Activated CD4-positive, alpha-beta T cell treated with anti-CD3 and anti-CD28 coated beads, Interleukin-2, amount 10 ng/mL, durations not matched to agents 24 days and 14 days (primary cell): ENCODE measurements around the gene SLC26A11. TPM values are rescaled to one million over a fixed set of nuclear protein-coding genes. Genes with fewer than 3 reads are reported as not detected.
"Not testable (repeated sequence)": the region's sequence is repeated elsewhere in the genome, so short reads cannot be mapped to it uniquely, and the experiment has no call there.

Experiments used
- DNase-seq: peaks from one replicate; pipeline ENCODE4 v3.0.0; 2022
- H3K27ac Mint-ChIP-seq: one replicate; pipeline ENCODE4 v1.8.0; 2022; ENCODE audit warnings: mild to moderate bottlenecking, mixed read lengths
- H3K27me3 Mint-ChIP-seq: one replicate; pipeline ENCODE4 v1.8.0; 2022; ENCODE audit warnings: mixed read lengths
- H3K36me3 Mint-ChIP-seq: one replicate; pipeline ENCODE4 v1.8.0; 2022; ENCODE audit warnings: low read depth, mild to moderate bottlenecking, mixed read lengths
- H3K4me1 Mint-ChIP-seq: one replicate; pipeline ENCODE4 v1.8.0; 2021; ENCODE audit warnings: mixed read lengths
- H3K4me3 Mint-ChIP-seq: one replicate; pipeline ENCODE4 v1.8.0; 2022; ENCODE audit warnings: mild to moderate bottlenecking, moderate library complexity, mixed read lengths
- H3K9me3 Mint-ChIP-seq: one replicate; pipeline ENCODE4 v1.8.0; 2021; ENCODE audit warnings: mixed read lengths
- intact Hi-C: fragments of 100-400 bp; cut with micrococcal nuclease; formaldehyde crosslinking; loops from one replicate; pipeline ENCODE4 v1.15.1; 2023
- total RNA-seq: library from RNA; stranded (reverse); gene quantifications from 2 replicates; pipeline ENCODE4 v1.2.3, GENCODE V29; 2022

Gene SLC26A11
- total RNA-seq, 1 donor from 2014 or later, result 4.3 TPM

GRCh38 chr17:80287806-80288567 is 67.8 kb downstream of the SLC26A11 start:
- H3K4me1 Mint-ChIP-seq, result peaks cover 5% of the 10 kb centered on the region
- no peaks in the 10 kb centered on the region for H3K27me3 Mint-ChIP-seq

GRCh38 chr17:80289616-80290015 is 69.4 kb downstream of the SLC26A11 start:
- Mint-ChIP-seq H3K27me3 (no peaks in the 10 kb centered on the region), H3K4me1 (peaks cover 3% of the 10 kb centered on the region), H3K27ac (peak overlapping the region; percentile 77), H3K9me3 (no peaks in the 10 kb centered on the region), H3K4me3 (no peak overlapping the region), H3K36me3 (peaks cover 51% of the 10 kb centered on the region)
- no peak for DNase-seq
- intact Hi-C loops, result loop anchor here (2.0 kb wide), 1 partner anchor 17 kb away; no protein-coding TSS in a partner anchor

More at GRCh38 chr17:80287806-80288567, 67.8 kb downstream of the SLC26A11 start:
- Mint-ChIP-seq H3K9me3 (no peaks in the 10 kb centered on the region), H3K27ac (peak overlapping the region; percentile 64), H3K36me3 (peaks cover 50% of the 10 kb centered on the region), H3K4me3 (no peak overlapping the region)
- DNase-seq, result no peak
- intact Hi-C loops, result loop anchor here (2.0 kb wide), 1 partner anchor 15 kb away; no protein-coding TSS in a partner anchor

DNA sequence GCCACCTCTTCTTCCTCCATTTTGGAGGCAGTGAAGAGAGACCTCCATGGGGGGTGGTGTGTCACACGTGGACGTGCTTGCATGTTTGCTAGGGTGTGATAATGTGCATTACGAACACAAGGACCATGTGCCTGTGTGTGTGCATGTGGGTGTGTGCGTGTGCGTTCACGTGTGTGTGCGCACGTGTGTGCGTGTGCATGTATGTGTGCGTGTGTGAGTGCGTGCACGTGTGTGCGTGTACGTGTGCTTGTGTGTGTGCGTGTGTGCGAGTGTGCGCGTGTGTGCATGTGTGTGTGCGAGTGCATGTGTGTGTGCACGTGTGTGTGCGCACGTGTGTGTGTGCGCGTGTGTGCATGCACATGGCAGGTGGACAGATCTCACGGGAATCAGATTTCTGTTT is 69.9 kb downstream of the SLC26A11 start:
- intact Hi-C loops, result no loop called here
- H3K36me3 Mint-ChIP-seq, result peaks cover 53% of the 10 kb centered on the region
- no peak for DNase-seq
- H3K4me1 Mint-ChIP-seq, result peaks cover 2% of the 10 kb centered on the region
- H3K27me3 Mint-ChIP-seq, result no peaks in the 10 kb centered on the region
- no peaks in the 10 kb centered on the region for H3K9me3 Mint-ChIP-seq
- H3K27ac Mint-ChIP-seq, result no peak overlapping the region
- no peak overlapping the region for H3K4me3 Mint-ChIP-seq

GRCh38 chr17:80291260-80291659 is 71.0 kb downstream of the SLC26A11 start:
- Mint-ChIP-seq H3K27ac (peak overlapping the region; percentile 48), H3K9me3 (no peaks in the 10 kb centered on the region), H3K36me3 (peaks cover 60% of the 10 kb centered on the region), H3K4me3 (no peak overlapping the region), H3K4me1 (no peaks in the 10 kb centered on the region), H3K27me3 (no peaks in the 10 kb centered on the region)
- DNase-seq, result no peak
- intact Hi-C loops, result no loop called here

DNA sequence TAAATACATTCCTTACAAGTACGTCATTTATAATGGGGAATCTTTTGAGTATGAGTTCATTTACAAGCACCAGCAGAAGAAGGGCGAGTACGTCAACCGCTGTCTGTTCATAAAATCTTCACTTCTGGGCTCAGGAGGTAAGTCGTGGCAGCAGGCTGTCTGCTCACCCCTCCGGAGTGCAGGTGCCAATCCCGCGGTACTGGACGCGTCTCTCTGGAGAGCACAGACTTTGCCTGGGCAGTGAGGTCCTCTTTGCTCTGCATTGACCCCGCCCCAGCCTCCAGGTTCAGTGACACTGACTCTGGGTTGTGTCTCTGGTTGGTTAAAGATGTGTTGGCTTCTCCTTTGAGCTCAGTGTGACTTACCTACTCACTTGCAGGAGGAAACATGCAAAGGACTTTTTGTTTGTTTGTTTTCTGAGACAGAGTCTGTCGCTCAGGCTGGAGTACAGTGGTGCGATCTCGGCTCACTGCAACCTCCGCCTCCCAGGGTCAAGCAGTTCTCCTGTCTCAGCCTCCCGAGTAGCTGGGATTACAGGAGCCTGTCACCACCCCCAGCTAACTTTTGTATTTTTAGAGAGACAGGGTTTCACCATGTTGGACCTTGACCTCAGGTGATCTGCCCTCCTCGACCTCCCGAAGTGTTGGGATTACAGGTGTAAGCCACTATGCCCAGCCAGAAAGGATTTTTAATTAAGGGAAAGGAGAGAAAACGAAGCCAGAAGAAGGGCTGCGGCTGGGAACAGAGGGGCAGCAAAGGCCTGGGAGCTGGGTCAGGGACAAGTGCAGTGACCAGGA is 71.7 kb downstream of the SLC26A11 start:
- no peaks in the 10 kb centered on the region for H3K4me1 Mint-ChIP-seq
- H3K27me3 Mint-ChIP-seq, result no peaks in the 10 kb centered on the region
- H3K4me3 Mint-ChIP-seq, result no peak overlapping the region
- no peaks in the 10 kb centered on the region for H3K9me3 Mint-ChIP-seq
- H3K27ac Mint-ChIP-seq, result no peak overlapping the region
- intact Hi-C loops, result no loop called here
- no peak for DNase-seq
- H3K36me3 Mint-ChIP-seq, result peaks cover 67% of the 10 kb centered on the region

GRCh38 chr17:80292521-80292971 is 72.3 kb downstream of the SLC26A11 start:
- intact Hi-C loops, result no loop called here
- Mint-ChIP-seq H3K27ac (no peak overlapping the region), H3K27me3 (no peaks in the 10 kb centered on the region), H3K4me3 (no peak overlapping the region), H3K36me3 (peaks cover 64% of the 10 kb centered on the region), H3K9me3 (no peaks in the 10 kb centered on the region), H3K4me1 (no peaks in the 10 kb centered on the region)
- DNase-seq, result no peak

DNA sequence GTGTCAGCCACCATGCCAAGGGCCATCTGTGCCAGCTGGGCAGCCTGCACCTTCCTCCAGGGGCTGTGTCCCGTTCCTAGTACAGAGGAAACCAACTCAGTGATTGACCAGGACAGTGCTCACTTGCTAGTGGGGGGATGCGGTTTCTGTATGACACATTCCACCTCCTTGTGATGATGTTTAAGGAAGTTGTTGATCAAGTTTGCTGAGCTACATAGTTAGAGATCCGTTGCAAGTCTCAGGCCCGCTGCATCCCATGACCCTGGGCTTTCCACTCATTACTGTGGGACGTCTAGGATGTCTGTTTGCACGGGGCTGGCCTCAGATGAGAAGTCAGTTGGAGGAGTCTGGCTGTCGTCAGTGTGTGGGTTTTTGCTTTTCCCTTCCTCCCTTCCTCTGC is 74.0 kb downstream of the SLC26A11 start:
- intact Hi-C loops, result no loop called here
- H3K4me3 Mint-ChIP-seq, result no peak overlapping the region
- H3K36me3 Mint-ChIP-seq, result peaks cover 69% of the 10 kb centered on the region
- H3K4me1 Mint-ChIP-seq, result peaks cover 4% of the 10 kb centered on the region
- no peaks in the 10 kb centered on the region for H3K27me3 Mint-ChIP-seq
- no peak overlapping the region for H3K27ac Mint-ChIP-seq
- H3K9me3 Mint-ChIP-seq, result no peaks in the 10 kb centered on the region
- DNase-seq, result no peak

DNA sequence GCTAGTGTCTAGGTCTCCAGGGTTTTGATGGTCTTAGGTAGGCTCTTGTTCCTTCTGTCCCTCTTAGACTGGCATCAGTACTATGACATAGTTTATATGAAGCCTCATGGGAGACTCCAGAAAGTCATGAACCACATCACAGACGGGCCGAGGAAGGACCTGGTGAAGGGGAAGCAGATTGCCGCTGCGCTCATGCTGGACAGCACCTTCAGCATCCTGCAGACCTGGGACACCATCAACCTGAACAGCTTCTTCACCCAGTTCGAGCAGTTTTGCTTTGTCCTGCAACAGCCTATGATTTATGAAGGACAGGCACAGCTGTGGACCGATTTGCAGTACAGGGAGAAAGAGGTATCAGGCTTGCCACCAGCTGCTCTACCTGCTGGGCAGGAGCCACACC is 74.4 kb downstream of the SLC26A11 start:
- H3K4me1 Mint-ChIP-seq, result peaks cover 4% of the 10 kb centered on the region
- no peak overlapping the region for H3K27ac Mint-ChIP-seq
- no peaks in the 10 kb centered on the region for H3K9me3 Mint-ChIP-seq
- peaks cover 68% of the 10 kb centered on the region for H3K36me3 Mint-ChIP-seq
- intact Hi-C loops, result no loop called here
- no peak for DNase-seq
- no peak overlapping the region for H3K4me3 Mint-ChIP-seq
- no peaks in the 10 kb centered on the region for H3K27me3 Mint-ChIP-seq

- intact Hi-C loops, result no loop called here
- H3K27me3 Mint-ChIP-seq, result no peaks in the 10 kb centered on the region
- peaks cover 4% of the 10 kb centered on the region for H3K4me1 Mint-ChIP-seq
- H3K36me3 Mint-ChIP-seq, result peaks cover 69% of the 10 kb centered on the region
- H3K9me3 Mint-ChIP-seq, result no peaks in the 10 kb centered on the region
- no peak for DNase-seq
- H3K4me3 Mint-ChIP-seq, result no peak overlapping the region
- H3K27ac Mint-ChIP-seq, result no peak overlapping the region
Observed at GRCh38 chr17:80295146-80295545, 74.9 kb downstream of the SLC26A11 start.

DNA sequence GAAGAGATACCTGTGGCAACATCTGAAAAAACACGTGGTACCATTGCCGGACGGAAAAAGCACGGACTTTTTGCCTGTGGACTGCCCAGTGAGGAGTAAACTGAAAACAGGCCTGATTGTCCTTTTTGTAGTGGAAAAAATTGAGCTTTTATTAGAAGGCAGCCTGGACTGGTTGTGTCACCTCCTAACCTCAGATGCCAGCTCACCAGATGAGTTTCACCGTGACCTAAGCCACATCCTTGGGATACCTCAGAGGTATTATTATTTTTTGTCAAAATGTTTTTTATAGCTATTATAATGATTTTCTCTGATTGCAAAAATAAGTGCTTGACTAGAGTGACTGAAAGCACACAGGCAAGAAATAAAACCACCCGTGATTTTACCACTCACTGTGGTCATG is 75.3 kb downstream of the SLC26A11 start:
- H3K27ac Mint-ChIP-seq, result no peak overlapping the region
- DNase-seq, result no peak
- no peaks in the 10 kb centered on the region for H3K9me3 Mint-ChIP-seq
- intact Hi-C loops, result no loop called here
- peaks cover 4% of the 10 kb centered on the region for H3K4me1 Mint-ChIP-seq
- no peaks in the 10 kb centered on the region for H3K27me3 Mint-ChIP-seq
- H3K36me3 Mint-ChIP-seq, result peaks cover 69% of the 10 kb centered on the region
- no peak overlapping the region for H3K4me3 Mint-ChIP-seq

GRCh38 chr17:80296221-80296620 is 76.0 kb downstream of the SLC26A11 start:
- peaks cover 4% of the 10 kb centered on the region for H3K4me1 Mint-ChIP-seq

DNA sequence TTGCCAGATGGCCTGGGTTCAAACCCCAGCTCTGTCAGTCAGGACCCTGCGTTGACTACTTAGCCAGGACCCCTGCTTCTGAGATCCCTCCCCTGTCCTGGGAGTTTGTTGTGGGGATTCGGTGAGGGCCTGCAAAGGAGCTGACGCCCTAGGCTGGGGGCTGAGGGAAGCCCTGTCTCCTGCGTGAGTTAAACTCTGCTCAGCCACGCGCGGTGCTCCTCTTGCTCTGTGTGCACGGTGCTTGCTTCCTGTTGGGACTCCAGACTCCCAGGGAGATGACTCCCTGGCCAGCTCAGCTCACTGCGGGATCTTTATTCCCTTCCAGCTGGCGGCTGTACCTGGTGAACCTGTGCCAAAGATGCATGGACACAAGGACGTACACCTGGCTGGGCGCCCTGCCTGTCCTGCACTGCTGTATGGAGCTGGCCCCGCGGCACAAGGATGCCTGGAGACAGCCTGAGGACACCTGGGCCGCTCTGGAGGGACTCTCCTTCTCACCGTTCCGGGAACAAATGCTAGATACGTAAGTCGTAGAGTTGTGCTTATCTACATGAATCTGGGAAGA is 77.9 kb downstream of the SLC26A11 start:
- H3K27ac Mint-ChIP-seq, result peak overlapping the region; percentile 56

More at GRCh38 chr17:80296221-80296620, 76.0 kb downstream of the SLC26A11 start:
- peaks cover 74% of the 10 kb centered on the region for H3K36me3 Mint-ChIP-seq
- H3K27me3 Mint-ChIP-seq, result no peaks in the 10 kb centered on the region
- no peak for DNase-seq
- intact Hi-C loops, result no loop called here
- H3K27ac Mint-ChIP-seq, result no peak overlapping the region
- no peaks in the 10 kb centered on the region for H3K9me3 Mint-ChIP-seq
- no peak overlapping the region for H3K4me3 Mint-ChIP-seq

DNA sequence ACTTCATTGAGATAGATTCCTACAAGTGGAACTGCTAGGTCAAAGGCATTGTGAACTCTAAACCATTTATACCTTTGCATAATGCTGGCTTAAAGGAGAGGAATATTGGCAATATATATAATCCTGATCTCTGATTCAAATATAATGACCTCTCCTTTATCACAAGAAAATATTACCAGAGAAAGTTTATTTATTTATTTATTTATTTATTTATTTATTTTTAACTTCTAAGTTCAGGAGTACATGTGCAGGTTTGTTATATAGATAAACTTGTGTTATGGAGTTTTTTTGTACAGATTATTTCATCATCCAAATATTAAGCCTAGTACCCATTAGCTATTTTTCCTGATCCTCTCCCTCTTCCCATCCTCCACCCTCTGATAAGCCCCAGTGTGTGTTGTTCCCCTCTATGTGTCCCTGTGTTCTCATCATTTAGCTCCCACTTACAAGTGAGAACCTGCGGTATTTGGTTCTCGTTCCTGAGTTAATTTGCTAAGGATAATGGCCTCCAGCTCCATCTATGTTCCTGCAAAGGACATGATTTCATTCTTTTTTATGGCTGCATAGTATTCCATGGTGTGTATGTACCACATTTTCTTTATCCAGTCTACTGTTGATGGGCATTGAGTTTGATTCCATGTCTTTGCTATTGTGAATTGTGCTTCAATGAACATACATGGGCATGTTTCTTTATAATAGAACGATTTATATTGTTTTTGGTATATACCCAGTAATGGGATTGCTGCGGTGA is 79.3 kb downstream of the SLC26A11 start:
- H3K27ac Mint-ChIP-seq, intact Hi-C loops, H3K4me3 Mint-ChIP-seq, DNase-seq, H3K9me3 Mint-ChIP-seq, H3K27me3 Mint-ChIP-seq, H3K4me1 Mint-ChIP-seq: not testable (repeated sequence)
- peaks cover 83% of the 10 kb centered on the region for H3K36me3 Mint-ChIP-seq

More for the DNA sequence above, 77.9 kb downstream of the SLC26A11 start:
- intact Hi-C loops, result no loop called here
- Mint-ChIP-seq H3K4me3 (no peak overlapping the region), H3K27me3 (no peaks in the 10 kb centered on the region), H3K4me1 (peaks cover 5% of the 10 kb centered on the region), H3K36me3 (peaks cover 78% of the 10 kb centered on the region), H3K9me3 (peaks cover 4% of the 10 kb centered on the region)
- no peak for DNase-seq
